HCEC 1CT (cell line): ENCODE measurements around the gene ACTL7B.
"Not testable (repeated sequence)": the region's sequence is repeated elsewhere in the genome, so short reads cannot be mapped to it uniquely, and the experiment has no call there.

ENCODE experiments used
- DNase-seq: peaks from one replicate; pipeline ENCODE4 v3.0.0-alpha.2; 2017

Gene ACTL7B

DNA sequence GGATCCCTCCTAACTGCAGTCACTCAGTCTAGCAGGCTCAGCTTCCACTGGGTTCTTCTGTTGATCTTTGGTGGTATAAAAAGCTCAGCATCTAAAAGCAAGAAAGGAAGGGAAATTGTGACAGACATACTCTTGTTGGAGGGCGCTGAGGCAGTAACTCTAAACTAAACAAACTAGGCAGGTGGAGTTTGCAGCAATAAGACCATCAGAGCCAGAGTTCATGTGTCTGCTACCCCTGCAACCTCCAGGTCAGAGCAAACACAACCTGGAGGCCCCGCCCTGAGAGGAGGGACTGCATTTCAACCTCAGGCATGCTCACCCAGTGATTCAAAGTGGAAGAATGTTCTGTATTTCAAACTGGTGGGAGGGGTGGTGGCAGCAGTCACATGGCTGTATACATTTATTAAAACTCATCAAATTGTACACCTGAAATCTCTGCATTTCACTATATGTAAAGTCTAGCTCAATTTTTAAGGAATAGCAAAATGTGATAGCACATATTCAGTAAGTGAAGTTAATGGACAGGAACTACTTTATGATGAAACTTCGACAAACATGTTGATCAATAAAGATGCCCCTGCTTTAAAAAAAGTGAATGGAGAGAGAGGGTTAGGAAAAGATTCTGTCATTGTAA is 13.4 kb upstream of the ACTL7B start:
- peak; percentile 60 for DNase-seq

GRCh38 chr9:108867829-108868228 is 12.0 kb upstream of the ACTL7B start:
- DNase-seq: no peak

- no peak for DNase-seq
Observed at GRCh38 chr9:108867116-108867515, 11.3 kb upstream of the ACTL7B start.

DNA sequence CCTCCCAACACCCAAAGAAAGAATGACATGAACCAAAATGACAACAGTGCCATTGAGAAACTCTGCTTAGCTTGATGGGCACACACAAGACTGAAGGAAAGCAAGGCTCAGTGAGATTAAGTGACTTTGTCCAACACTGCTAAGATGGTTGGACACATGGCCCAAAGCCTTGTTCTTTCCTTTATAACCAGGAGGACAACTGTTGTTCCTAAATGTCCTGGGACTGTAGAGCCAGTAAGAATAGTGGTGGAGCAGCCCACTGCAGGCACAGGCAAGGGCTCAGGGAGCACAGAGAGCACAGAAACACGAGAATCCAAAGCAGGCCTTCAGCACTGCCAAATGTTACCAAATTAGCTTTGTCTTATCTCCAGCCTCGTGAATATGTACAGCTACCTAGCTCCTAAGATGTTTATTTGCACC is 10.2 kb upstream of the ACTL7B start:
- no peak for DNase-seq

GRCh38 chr9:108865037-108865436 is 9.3 kb upstream of the ACTL7B start:
- DNase-seq: no peak

- no peak for DNase-seq
Observed at GRCh38 chr9:108864446-108864845, 8.7 kb upstream of the ACTL7B start.

DNA sequence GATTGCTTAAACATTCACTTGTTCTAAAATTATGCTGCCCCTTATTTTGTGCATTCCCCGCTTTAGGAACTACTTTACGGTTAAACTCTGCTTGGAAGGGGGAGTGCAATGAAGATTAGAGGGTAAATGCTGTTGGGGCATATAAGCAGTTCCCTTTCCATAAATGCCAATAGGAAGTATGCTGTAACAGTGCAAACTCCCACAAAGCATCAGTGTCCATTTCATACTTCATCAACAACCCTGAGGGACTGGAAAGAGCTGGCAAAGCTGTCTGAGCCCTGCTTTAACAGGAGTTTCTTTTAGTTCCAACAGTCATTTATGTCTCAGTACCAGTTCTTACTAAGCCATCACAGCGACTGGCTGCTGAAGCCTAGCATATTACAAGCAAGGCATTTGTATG is 8.1 kb upstream of the ACTL7B start:
- DNase-seq: no peak

DNA sequence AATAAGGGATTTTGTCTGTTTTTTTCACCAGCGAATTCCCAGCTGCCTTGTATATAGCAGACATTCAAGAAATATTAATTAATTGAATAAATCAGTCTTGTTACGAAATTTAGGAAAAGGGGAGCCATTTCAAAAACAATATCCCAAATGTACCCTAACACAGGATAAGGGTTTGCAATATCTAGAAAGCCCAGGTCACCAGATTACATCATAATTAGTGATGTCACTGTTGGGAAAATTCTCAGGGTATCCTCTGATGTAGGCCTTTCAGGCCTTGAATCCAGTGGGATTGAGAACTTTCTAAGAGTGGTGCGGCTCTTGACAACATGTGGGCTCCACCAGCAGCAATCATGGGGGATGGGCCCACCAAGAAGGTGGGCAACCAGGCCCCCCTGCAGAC is 6.2 kb upstream of the ACTL7B start, which contains the start of gene ACTL7A:
ACTL7A (plus strand) TSS at position 270 of the 400 bp plus-strand sequence; CDS start at position 327, 57 bp downstream.
- DNase-seq: no peak

- no peak for DNase-seq
Observed at GRCh38 chr9:108861464-108861863, 5.7 kb upstream of the ACTL7B start.

GRCh38 chr9:108860764-108861163 is 5.0 kb upstream of the ACTL7B start:
- DNase-seq: no peak

DNA sequence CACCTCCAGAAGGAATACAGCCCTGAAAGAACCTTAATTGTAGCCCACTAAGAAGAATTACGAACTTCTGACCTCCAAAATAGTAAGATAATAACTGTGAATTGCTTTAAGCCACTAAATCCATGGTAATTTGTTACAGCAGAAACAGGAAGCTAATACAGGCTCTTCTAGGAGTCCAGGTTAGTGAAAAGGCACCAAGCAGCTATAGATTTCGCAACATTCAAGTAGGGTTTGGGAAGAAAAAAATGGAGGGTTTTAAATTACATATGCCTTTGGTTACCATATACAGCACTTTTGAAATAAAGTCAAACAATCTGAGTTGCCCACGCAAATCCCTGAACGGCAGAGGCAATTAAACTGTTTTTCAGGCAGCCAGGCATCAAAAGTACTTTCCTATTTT is 4.6 kb upstream of the ACTL7B start:
- DNase-seq: peak; percentile 11

DNA sequence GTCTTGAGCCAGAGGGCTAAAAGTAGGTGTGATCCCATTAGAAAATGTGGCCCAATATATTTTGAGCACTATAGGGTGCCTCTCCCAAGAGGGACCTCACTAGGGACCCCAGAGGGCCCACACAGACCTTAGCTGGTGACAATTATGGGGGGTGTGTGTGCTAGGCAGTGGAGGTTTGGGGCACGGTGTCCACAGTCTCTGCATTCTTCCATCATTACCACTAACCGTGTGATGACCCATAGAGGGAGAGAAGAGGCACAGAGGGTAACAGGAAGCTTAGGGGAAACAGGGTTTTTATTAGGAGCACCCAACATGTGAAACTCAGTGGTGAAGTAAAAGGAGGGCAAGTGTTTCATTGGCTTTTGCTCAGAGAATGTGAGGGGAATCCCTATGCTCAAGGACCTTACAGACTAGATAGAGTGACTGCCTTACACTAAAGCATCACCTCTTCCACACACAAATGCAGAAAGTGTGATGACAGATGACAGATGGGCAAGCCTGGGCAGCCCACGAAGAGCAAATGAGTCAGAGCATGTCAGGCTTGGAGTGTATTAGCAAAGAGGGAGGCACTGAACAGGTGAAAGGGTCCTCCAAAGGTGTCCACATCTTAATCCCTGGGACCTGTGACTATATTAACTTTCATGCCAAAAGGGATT is 3.8 kb upstream of the ACTL7B start:
- DNase-seq: no peak

DNA sequence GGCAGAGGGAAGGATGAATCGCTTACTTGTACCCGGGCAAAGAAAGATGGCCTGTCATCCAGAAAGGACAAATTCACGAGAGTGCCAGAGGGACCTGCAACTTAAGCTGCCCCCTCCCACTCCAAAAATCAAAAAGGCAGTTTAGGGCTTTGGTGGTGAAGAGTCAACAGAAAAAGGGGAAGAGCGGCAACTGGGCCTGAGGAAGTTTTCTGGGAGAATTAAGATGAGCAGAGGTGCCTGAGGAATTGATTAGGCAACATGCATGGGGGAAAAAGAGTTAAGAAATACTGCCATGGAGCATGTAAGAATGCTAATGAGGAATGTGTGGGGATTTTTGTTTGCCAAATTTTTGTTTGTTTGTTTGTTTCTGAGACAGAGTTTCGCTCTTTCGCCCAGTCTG is 1.8 kb upstream of the ACTL7B start:
- DNase-seq: no peak

DNA sequence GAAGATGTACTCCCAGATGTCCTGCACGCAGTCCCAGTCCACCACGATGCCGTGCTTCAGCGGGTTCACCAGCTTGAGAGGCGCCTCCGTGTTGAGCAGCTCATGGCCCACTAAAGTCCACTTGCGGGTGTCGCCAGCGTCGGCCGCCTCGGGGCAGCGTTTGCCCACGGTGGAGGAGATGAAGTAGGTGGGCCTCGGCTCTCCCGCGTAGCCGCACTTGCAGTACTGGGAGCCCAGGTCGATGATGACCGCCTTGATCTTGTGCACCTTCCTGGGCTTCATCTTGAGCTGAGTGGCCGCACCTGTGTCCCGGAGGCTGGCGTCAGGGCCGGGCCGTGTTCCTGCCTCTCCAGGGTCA is 278 bp downstream of the ACTL7B start:
- no peak for DNase-seq

- no peak for DNase-seq
Observed at GRCh38 chr9:108854641-108855528, 901 bp downstream of the ACTL7B start.

DNA sequence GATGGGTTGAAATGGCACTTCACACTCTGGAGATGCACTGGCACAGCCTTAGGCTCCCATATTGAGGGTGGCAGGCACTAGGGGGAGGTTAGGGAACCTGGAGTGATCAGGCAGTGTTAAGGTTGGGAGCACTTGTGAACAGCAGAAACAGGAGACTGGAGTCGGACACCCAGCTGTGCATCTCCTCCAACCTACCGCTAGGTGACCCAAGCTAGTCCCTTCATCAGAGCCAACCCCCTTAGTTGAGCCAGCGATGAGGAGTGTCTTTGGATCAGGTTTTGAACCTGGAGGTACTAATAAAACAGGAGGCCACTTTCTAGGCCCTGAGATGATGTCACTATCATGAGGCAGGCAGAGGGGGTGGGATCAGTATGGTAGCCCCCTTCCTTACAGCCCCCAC is 1.7 kb downstream of the ACTL7B start:
- DNase-seq: no peak

DNA sequence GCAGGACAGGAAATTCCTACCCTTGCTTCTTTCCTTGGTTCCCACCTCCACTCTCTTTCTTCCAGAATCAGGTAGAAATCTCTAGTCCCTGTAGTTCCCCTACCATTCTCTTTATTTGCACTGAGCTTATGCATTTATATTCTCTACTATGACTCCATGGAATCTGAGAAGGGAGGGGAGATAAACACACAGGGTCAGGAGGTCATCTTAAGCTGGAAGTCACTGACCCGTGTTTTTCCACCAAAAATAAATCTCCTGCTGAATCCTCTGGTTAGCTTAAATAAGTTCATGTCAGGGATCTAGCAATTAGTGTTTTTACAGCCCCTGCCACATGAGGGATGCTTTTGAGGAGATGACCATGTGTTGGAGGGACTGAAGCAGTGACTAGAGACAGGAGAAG is 3.7 kb downstream of the ACTL7B start:
- DNase-seq: no peak

- DNase-seq: no peak
Observed at GRCh38 chr9:108851138-108851537, 4.6 kb downstream of the ACTL7B start.

GRCh38 chr9:108850293-108850897 is 5.4 kb downstream of the ACTL7B start:
- DNase-seq: peak; percentile 43

DNA sequence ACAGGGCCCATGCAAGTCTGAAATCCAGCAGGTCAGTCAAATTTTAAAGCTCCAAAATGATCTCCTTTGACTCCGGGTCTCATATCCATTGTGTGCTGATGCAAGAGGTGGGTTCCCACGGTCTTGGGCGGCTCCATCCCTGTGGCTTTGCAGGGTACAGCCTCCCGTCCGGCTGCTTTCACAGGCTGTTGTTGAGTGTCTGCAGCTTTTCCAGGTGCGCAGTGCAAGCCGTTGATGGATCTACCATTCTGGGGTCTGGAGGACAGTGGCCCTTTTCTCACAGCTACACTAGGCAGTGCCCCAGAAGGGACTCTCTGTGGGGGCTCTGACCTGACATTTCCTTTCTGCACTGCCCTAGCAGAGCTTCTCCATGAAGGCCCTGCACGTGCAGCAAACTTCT is 7.5 kb downstream of the ACTL7B start:
- DNase-seq: not testable (repeated sequence)

DNA sequence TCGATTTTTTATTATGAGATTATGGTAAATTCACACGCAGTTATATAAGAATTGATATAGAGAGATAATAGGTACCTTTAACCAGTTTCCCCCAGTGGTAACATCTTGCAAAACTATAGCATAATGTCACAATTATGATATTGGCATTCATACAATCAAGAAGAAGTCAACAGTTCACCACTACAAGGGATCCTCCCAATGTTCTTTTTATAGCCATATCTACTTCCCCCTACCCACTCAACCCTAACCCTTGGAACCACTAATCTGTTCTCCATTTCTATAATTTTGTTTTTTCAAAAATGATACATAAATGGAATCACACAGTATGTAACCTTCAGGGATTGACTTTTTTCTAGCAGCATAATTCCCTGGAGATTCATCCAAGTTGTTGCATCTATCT is 9.8 kb downstream of the ACTL7B start:
- no peak for DNase-seq

- no peak for DNase-seq
Observed at GRCh38 chr9:108845507-108845906, 10.3 kb downstream of the ACTL7B start.

DNA sequence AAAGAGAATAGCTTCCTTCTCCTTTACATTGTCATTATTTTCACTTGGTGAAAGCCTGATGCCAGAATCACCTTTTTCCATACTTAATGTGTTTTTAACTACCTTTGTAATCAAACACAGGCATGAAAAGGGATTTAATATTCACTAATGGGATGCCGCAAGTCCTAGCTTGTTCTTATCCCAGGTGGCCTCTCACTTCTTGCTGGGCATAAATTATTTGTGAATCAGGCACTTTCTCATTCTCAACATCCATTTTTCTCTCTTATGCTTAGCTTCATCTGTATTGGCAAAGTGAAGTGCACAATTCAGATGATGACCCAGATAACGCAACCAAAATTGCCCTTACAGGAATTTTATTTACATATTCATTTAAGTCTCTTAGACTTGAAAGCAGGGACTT is 10.9 kb downstream of the ACTL7B start:
- DNase-seq: no peak

GRCh38 chr9:108844391-108844790 is 11.4 kb downstream of the ACTL7B start:
- DNase-seq: no peak
